M059J (cell line): ENCODE data around the gene ARHGEF6. TPM values are rescaled to one million over a fixed set of nuclear protein-coding genes. Genes with fewer than 3 reads are reported as not detected.
"Not testable (repeated sequence)": the region's sequence is repeated elsewhere in the genome, so short reads cannot be mapped to it uniquely, and the experiment has no call there.

Experiments used
- DNase-seq: peaks from one replicate; pipeline ENCODE4 v3.0.0-alpha.2; 2012; ENCODE audit warnings: low read depth
- total RNA-seq: library from RNA; depleted of rRNA; stranded (reverse); fragments of >200 nt; shearing (Covaris generic); gene quantifications from 2 replicates; pipeline ENCODE4 v1.2.3, GENCODE V29; 2014

ARHGEF6 gene
- total RNA-seq, 1 experiment from 2014 or later, result 18.0 TPM

- peak; percentile 49 for DNase-seq
Observed at GRCh38 chrX:136781180-136781797, 557 bp upstream of the ARHGEF6 start.

DNA sequence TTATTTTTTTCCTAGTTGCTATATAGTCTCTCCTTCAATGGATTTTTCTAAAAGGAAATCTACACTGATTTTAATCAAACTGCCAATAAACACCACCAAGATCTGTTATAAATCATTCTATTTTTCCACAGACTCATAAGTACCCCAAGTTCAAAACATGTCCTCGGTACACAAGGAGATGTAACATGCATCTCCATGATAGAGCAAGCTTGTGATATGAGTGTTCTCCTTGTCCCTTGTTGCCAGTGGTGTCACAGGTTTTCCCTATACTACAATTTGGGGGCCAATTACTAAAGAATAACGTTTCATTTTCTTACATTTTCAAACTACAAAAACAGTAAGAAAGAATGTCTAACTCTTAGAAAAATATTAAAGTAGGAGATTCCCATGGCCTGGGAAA is 491 bp downstream of the ARHGEF6 start:
- no peak for DNase-seq

DNA sequence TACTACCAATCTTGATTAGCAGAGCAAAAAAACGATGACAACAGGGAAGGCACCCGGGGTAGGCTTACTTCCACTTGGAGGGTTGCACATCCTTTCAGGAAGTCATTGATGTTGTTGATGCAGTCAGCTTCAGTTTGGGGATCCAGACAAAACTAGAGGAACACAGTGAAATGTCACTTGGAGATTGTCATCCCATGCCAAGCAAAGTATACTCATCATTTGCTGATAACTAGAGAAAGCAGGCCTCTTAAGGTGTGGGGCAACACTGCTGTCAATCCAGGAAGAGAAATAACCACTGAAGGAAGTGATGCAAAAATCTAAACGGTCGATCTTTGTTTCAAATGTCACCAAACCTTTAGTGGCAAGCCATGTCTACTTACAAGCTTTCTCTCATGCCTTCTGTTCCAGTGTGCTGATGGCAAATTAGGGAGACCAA is 1.4 kb downstream of the ARHGEF6 start:
- no peak for DNase-seq

DNA sequence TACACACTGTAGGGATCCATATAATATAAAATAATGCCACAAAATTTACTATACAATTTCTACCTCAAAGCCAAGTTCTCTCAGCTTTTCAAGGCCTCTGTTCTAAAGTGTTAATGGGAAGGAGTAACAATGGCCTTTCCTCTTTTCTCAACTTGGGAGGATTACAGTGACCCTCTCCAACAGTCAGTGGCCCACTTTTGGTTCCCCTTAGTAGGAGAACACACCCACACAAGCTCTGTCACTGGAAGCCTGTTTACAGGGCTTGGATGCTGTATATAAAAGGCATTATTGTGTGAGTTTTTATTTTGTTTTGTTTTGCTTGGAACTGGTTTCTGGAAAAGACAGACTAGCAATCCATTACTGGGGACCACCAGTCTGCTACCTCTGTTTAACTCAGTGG is 1.8 kb downstream of the ARHGEF6 start:
- DNase-seq, result no peak

DNA sequence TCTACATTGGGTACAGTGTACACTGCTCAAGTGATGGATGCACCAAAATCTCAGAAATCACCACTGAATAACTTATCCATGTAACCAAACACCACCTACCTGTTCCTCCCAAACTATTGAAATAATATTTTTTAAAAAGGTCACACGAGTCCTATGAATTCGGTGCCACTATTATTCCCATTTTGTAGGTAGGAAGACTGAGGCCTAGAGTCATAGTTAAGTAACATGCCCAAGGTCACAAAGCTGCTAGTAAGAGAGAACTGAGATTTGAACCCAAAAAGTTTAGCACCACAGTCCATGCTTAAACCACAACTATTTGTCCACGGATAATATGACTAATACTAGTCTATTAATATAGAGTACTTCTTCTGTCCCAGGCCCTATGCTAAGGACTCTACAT is 2.7 kb downstream of the ARHGEF6 start:
- peak; percentile 45 for DNase-seq

GRCh38 chrX:136773648-136774047 is 7.1 kb downstream of the ARHGEF6 start:
- DNase-seq, result no peak

DNA sequence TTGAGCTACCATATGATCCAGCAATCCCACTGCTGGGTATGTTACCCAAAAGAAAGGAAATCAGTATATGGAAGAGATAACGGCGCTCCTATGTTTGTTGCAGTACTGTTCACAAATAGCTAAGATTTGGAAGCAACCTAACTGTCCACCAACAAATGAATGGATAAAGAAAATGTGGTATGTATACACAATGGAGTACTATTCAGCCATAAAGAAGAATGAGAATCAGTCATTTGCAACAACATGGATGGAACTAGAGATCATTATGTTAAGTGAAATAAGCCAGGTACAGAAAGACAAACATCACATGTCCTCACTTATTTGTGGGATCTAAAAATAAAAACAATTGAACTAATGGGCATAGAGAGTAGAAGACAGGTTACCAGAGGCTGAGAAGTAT is 8.9 kb downstream of the ARHGEF6 start:
- DNase-seq, result not testable (repeated sequence)

GRCh38 chrX:136768469-136769084 is 12.2 kb downstream of the ARHGEF6 start:
- peak; percentile 98 for DNase-seq

DNA sequence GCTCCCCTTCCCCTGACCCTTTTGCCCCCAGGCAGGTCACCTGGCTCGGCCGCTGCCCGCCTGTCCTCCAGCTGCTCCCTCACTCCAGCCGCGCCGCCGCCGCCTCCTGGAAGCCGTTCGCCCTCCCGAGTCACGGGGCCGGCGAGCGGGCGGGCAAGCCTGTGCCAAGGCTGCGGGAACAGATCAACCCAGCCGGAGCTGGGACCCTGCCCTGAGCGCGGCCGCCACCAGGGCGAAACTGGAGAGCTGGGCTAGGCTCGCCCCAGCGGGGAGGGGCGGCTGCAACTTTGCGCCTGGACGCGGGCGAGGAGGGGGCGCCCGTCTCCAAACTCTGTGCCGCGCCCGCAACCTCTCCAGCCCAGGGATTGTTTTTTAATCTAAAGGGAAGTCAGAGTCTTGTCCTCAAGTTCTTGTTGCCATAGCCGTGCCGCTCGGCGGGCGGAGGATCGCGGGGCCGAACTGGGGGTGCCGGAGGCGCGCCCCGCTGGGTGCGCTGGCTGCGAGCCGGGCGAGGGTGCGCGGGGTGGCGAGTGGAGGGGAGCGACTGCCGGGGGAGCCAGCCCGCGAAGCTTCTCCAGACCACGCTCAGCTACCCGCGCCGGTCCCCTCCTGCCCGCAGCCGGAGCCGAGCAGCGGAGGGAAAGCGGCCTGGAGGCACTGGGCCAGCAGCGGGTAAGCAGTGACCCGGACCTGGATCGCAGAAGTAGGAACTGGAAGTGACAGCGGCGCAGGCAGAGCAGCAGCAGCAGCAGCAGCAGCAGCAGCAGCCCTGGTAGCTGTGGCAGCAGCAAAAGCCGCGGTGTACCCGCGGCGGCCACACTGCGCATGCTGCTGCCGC is 13.4 kb downstream of the ARHGEF6 start:
- DNase-seq, result peak; percentile 81

GRCh38 chrX:136766785-136767103 is 14.0 kb downstream of the ARHGEF6 start:
- peak; percentile 21 for DNase-seq

GRCh38 chrX:136765821-136766356 is 14.8 kb downstream of the ARHGEF6 start:
- DNase-seq, result peak; percentile 28

DNA sequence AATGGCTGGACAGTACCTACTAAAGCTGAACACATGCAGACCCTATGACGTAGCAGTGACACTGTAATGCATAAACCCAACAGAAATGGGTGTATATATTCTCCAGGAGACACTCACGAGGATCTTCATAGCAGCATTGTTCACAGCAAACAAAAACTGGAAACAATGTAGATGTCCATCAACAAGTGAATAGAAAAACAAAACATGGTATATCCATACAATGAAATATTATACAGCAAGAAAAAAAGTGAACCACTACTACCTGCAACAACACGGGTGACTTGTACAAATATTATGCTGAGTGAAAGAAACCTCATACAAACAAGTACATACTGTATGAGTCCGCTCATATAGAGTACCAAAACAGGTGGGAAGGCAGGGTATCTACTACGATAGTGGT is 16.5 kb downstream of the ARHGEF6 start:
- no peak for DNase-seq

GRCh38 chrX:136762820-136763452 is 17.8 kb downstream of the ARHGEF6 start:
- DNase-seq, result no peak

DNA sequence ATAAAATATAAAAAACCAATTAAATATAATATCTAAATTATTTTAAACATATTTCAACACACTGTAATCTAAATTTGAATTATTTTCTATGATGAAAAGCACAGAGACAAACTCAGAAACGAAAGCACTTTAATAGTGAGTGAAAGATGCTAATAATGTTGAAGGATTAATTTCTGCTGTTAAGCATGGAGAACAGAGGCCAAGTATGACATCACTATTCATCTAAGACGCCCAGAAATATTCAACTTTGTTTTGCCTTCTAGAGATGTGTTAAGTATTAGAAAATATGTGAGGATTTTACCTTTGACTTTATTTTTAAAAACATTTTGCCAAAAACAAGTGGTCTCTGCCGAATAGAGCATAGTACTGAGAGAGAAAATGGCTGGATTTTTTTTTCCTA is 19.3 kb downstream of the ARHGEF6 start:
- no peak for DNase-seq

DNA sequence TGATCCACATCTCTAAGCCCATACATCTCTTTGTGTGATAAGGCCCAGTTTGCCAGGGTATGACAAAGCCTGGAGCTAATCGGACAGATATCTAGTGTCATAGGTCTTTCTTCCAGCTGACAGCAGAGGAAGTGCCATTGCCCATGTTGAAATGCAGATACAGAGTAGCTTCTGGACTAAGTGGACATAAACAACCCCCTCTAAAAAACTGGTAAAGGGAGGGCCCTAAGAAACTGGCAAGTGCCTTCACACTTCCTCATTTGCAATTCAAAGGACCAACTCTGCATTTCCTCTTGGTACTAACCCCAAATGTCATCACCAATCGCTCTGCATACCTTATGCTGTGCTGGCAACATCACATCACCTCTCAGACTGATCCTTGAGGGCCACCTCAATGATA is 20.8 kb downstream of the ARHGEF6 start:
- no peak for DNase-seq

DNA sequence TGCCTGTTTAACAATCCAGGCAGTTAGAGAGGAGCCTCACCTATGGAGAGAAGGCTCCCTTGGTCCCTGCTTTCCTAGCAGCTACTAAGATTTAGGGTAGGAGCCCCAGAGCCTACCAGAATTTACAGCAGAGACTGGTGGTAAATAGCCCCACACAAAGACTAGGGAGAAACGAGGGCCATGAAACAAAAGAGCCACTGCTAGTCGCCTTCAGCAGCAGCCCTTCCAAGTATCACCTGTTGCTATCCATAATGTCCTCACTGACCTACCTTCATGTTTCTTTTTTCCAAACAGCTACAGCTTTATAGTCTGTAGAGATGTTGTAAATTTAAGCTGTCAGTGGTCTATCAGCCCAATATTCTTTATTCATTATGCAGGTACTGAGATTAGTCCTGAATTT is 25.3 kb downstream of the ARHGEF6 start:
- no peak for DNase-seq

GRCh38 chrX:136754651-136755050 is 26.1 kb downstream of the ARHGEF6 start:
- DNase-seq, result peak; percentile 42

DNA sequence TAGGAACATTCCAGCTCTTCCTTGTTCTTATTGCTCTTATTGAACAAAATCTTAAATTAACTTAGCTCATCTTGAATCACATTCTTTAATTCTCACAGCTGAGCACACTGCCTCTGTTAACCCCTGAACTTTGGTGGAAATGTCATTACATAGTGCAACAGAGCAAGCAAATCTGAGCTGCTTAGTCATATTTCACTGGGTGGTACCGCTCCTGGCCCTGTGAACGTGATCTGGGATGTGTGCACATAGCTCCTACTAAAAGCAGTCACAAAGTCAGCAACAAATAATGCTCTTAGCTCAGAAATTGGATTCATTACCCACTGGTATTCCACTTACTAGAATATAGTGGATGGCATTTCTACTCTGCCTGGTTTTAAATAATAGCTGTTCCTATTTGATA is 27.9 kb downstream of the ARHGEF6 start:
- peak; percentile 60 for DNase-seq

GRCh38 chrX:136752346-136752745 is 28.4 kb downstream of the ARHGEF6 start:
- DNase-seq, result no peak

DNA sequence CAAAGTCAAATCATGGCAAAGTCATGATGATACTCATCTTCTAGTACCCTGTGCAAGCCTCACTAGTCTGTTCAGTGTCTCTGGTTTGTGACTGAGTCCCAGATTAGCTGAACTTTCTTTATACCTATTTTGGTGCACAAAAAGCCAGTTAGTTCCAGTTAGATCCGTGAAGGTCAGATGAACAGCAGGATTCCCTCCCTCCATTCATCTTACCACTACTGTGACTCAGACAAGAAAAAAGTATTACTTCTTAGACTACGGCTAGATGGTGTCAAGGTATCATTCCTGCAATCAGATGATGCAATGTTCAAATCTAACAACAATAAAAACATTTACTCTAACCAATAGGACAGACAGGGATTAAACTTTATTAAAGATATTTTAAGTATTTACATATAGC is 30.4 kb downstream of the ARHGEF6 start:
- peak; percentile 51 for DNase-seq

DNA sequence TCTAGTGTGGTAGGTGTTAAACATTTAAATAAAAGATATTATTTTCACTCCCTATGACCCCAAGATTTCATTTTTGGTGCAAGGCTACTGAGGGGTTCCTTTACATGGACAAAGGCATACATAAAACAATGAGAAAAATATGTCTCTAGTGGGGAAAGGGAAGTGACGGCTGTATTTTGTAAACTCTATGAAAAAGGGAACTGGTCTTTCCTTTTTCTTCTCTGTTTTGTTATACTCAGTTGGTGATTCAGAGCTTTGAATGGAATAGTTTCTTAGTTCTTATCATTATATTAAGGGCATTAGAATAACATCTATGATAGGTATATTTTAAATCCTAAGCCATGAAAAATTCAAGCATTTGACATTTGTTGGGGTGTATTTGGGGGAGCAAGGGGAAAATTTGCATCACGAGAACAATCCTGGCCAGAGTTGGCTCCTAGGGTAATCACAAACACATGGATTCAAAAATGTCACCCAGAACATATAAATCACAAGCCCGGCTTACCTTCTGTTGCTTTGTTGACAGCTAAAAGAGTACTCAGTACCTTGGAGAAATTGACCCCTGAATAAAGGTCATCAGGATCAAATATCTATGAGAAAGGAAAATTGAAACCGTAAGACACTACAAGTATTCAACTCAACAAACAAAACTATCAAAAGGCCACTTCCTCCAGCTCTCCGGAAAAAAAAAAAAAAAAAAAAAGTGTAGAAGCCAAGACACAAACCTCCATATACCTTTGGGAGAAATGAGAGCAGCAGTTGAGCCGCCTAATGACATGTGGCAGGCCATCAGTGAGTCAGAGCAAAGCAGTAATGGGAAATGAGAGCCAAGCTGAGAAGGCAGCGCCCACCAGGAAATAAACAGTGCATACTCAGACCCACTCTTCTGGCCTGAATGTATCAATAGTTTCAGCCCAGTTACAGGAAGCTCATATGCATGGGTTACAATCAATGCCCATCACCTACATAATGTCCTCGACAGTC is 33.4 kb downstream of the ARHGEF6 start:
- peak; percentile 52 for DNase-seq
